Measurements from ENCODE around the gene EDA.
A peak's percentile ranks its signal among the peaks of the same experiment; 100 is the strongest.

EDA gene

GRCh38 chrX:69616457-69617203, 717 bp downstream of the EDA start:
- peak overlapping the region; percentile 53 for H3K4me3 ChIP-seq (ENCODE audit: insufficient read depth, low read depth, low read length)
- H3K9me3 ChIP-seq (ENCODE audit: control insufficient read depth, low read length): no peaks in the 10 kb centered on the region
- H3K36me3 ChIP-seq (ENCODE audit: control insufficient read depth, insufficient read depth, low read length): no peaks in the 10 kb centered on the region
- peaks cover 6% of the 10 kb centered on the region for H3K4me1 ChIP-seq (ENCODE audit: control insufficient read depth, insufficient read depth, low read length)
- peaks cover 14% of the 10 kb centered on the region for H3K27me3 ChIP-seq (ENCODE audit: control insufficient read depth, insufficient read depth, low read length, poor library complexity, severe bottlenecking)
- WGBS, 2 experiments: 1% methylated on average over 52 to 53 of the region's 53 CpGs
- H3K27ac ChIP-seq (ENCODE audit: insufficient read depth, low read depth, low read length, poor library complexity, severe bottlenecking): no peak overlapping the region

- Histone ChIP-seq H3K36me3 (ENCODE audit: control insufficient read depth, insufficient read depth, low read length) (no peaks in the 10 kb centered on the region), H3K27me3 (ENCODE audit: control insufficient read depth, insufficient read depth, low read length, poor library complexity, severe bottlenecking) (peaks cover 14% of the 10 kb centered on the region), H3K9me3 (ENCODE audit: control insufficient read depth, low read length) (no peaks in the 10 kb centered on the region), H3K4me3 (ENCODE audit: insufficient read depth, low read depth, low read length) (no peak overlapping the region), H3K27ac (ENCODE audit: insufficient read depth, low read depth, low read length, poor library complexity, severe bottlenecking) (no peak overlapping the region), H3K4me1 (ENCODE audit: control insufficient read depth, insufficient read depth, low read length) (peaks cover 6% of the 10 kb centered on the region)
- no CpG with 5 or more reads among the region's 1 CpG for WGBS, 2 experiments
These were observed 2.9 kb downstream of the EDA start for GRCh38 chrX:69618803-69619202.

GRCh38 chrX:69626129-69626528, 10.2 kb downstream of the EDA start:
- Histone ChIP-seq H3K9me3 (ENCODE audit: control insufficient read depth, low read length) (no peaks in the 10 kb centered on the region), H3K4me3 (ENCODE audit: insufficient read depth, low read depth, low read length) (no peak overlapping the region), H3K36me3 (ENCODE audit: control insufficient read depth, insufficient read depth, low read length) (no peaks in the 10 kb centered on the region), H3K4me1 (ENCODE audit: control insufficient read depth, insufficient read depth, low read length) (no peaks in the 10 kb centered on the region), H3K27me3 (ENCODE audit: control insufficient read depth, insufficient read depth, low read length, poor library complexity, severe bottlenecking) (no peaks in the 10 kb centered on the region), H3K27ac (ENCODE audit: insufficient read depth, low read depth, low read length, poor library complexity, severe bottlenecking) (no peak overlapping the region)
- no CpG with 5 or more reads among the region's 1 CpG for WGBS, 2 experiments

GRCh38 chrX:69627744-69628143, 11.8 kb downstream of the EDA start:
- Histone ChIP-seq H3K4me3 (ENCODE audit: insufficient read depth, low read depth, low read length) (no peak overlapping the region), H3K9me3 (ENCODE audit: control insufficient read depth, low read length) (no peaks in the 10 kb centered on the region), H3K36me3 (ENCODE audit: control insufficient read depth, insufficient read depth, low read length) (no peaks in the 10 kb centered on the region), H3K4me1 (ENCODE audit: control insufficient read depth, insufficient read depth, low read length) (no peaks in the 10 kb centered on the region), H3K27ac (ENCODE audit: insufficient read depth, low read depth, low read length, poor library complexity, severe bottlenecking) (no peak overlapping the region), H3K27me3 (ENCODE audit: control insufficient read depth, insufficient read depth, low read length, poor library complexity, severe bottlenecking) (no peaks in the 10 kb centered on the region)
- 96 to 100% methylated on average over 1 to 2 of the region's 2 CpGs for WGBS, 2 experiments

- H3K36me3 ChIP-seq (ENCODE audit: control insufficient read depth, insufficient read depth, low read length): no peaks in the 10 kb centered on the region
- no peaks in the 10 kb centered on the region for H3K9me3 ChIP-seq (ENCODE audit: control insufficient read depth, low read length)
- H3K4me3 ChIP-seq (ENCODE audit: insufficient read depth, low read depth, low read length): no peak overlapping the region
- WGBS, 2 experiments: 93 to 97% methylated on average over 2 of the region's 2 CpGs
- H3K27ac ChIP-seq (ENCODE audit: insufficient read depth, low read depth, low read length, poor library complexity, severe bottlenecking): no peak overlapping the region
- no peaks in the 10 kb centered on the region for H3K27me3 ChIP-seq (ENCODE audit: control insufficient read depth, insufficient read depth, low read length, poor library complexity, severe bottlenecking)
- H3K4me1 ChIP-seq (ENCODE audit: control insufficient read depth, insufficient read depth, low read length): no peaks in the 10 kb centered on the region
These were observed 14.2 kb downstream of the EDA start for GRCh38 chrX:69630147-69630546.

- Histone ChIP-seq H3K4me3 (ENCODE audit: insufficient read depth, low read depth, low read length) (no peak overlapping the region), H3K36me3 (ENCODE audit: control insufficient read depth, insufficient read depth, low read length) (no peaks in the 10 kb centered on the region), H3K4me1 (ENCODE audit: control insufficient read depth, insufficient read depth, low read length) (no peaks in the 10 kb centered on the region), H3K27ac (ENCODE audit: insufficient read depth, low read depth, low read length, poor library complexity, severe bottlenecking) (no peak overlapping the region), H3K9me3 (ENCODE audit: control insufficient read depth, low read length) (no peaks in the 10 kb centered on the region), H3K27me3 (ENCODE audit: control insufficient read depth, insufficient read depth, low read length, poor library complexity, severe bottlenecking) (no peaks in the 10 kb centered on the region)
- WGBS, 2 experiments: 60 to 100% methylated on average over 1 of the region's 1 CpG
These were observed 48.8 kb downstream of the EDA start for GRCh38 chrX:69664693-69665092.

GRCh38 chrX:69670001-69670555, 54.2 kb downstream of the EDA start:
- Histone ChIP-seq H3K27me3 (ENCODE audit: control insufficient read depth, insufficient read depth, low read length, poor library complexity, severe bottlenecking) (no peaks in the 10 kb centered on the region), H3K27ac (ENCODE audit: insufficient read depth, low read depth, low read length, poor library complexity, severe bottlenecking) (no peak overlapping the region), H3K36me3 (ENCODE audit: control insufficient read depth, insufficient read depth, low read length) (no peaks in the 10 kb centered on the region), H3K4me3 (ENCODE audit: insufficient read depth, low read depth, low read length) (no peak overlapping the region), H3K4me1 (ENCODE audit: control insufficient read depth, insufficient read depth, low read length) (no peaks in the 10 kb centered on the region), H3K9me3 (ENCODE audit: control insufficient read depth, low read length) (no peaks in the 10 kb centered on the region)
- WGBS, 2 experiments: no CpG with 5 or more reads among the region's 2 CpGs

GRCh38 chrX:69674891-69675290, 59.0 kb downstream of the EDA start:
- H3K27me3 ChIP-seq (ENCODE audit: control insufficient read depth, insufficient read depth, low read length, poor library complexity, severe bottlenecking): no peaks in the 10 kb centered on the region
- no peaks in the 10 kb centered on the region for H3K4me1 ChIP-seq (ENCODE audit: control insufficient read depth, insufficient read depth, low read length)
- H3K4me3 ChIP-seq (ENCODE audit: insufficient read depth, low read depth, low read length): no peak overlapping the region
- H3K36me3 ChIP-seq (ENCODE audit: control insufficient read depth, insufficient read depth, low read length): no peaks in the 10 kb centered on the region
- H3K9me3 ChIP-seq (ENCODE audit: control insufficient read depth, low read length): no peaks in the 10 kb centered on the region
- no peak overlapping the region for H3K27ac ChIP-seq (ENCODE audit: insufficient read depth, low read depth, low read length, poor library complexity, severe bottlenecking)

- Histone ChIP-seq H3K4me3 (ENCODE audit: insufficient read depth, low read depth, low read length) (no peak overlapping the region), H3K27me3 (ENCODE audit: control insufficient read depth, insufficient read depth, low read length, poor library complexity, severe bottlenecking) (no peaks in the 10 kb centered on the region), H3K36me3 (ENCODE audit: control insufficient read depth, insufficient read depth, low read length) (no peaks in the 10 kb centered on the region), H3K27ac (ENCODE audit: insufficient read depth, low read depth, low read length, poor library complexity, severe bottlenecking) (no peak overlapping the region), H3K9me3 (ENCODE audit: control insufficient read depth, low read length) (no peaks in the 10 kb centered on the region), H3K4me1 (ENCODE audit: control insufficient read depth, insufficient read depth, low read length) (no peaks in the 10 kb centered on the region)
- no CpG with 5 or more reads among the region's 2 CpGs for WGBS, 2 experiments
These were observed 89.9 kb downstream of the EDA start for GRCh38 chrX:69705818-69706217.

GRCh38 chrX:69718102-69718501, 102.2 kb downstream of the EDA start:
- WGBS, 2 experiments: 83% methylated on average over 1 of the region's 1 CpG; no CpG with 5 or more reads in 1 of the 2 experiments
- Histone ChIP-seq H3K27ac (ENCODE audit: insufficient read depth, low read depth, low read length, poor library complexity, severe bottlenecking) (no peak overlapping the region), H3K4me1 (ENCODE audit: control insufficient read depth, insufficient read depth, low read length) (no peaks in the 10 kb centered on the region), H3K27me3 (ENCODE audit: control insufficient read depth, insufficient read depth, low read length, poor library complexity, severe bottlenecking) (no peaks in the 10 kb centered on the region), H3K9me3 (ENCODE audit: control insufficient read depth, low read length) (no peaks in the 10 kb centered on the region), H3K4me3 (ENCODE audit: insufficient read depth, low read depth, low read length) (no peak overlapping the region), H3K36me3 (ENCODE audit: control insufficient read depth, insufficient read depth, low read length) (no peaks in the 10 kb centered on the region)

All from ectodermal cell (in vitro differentiated cells).